Measurements from ENCODE around the gene SHC1.

The SHC1 gene

GRCh38 chr1:154937085-154937987 is 33.2 kb downstream of the SHC1 start:
- DNase-seq (ENCODE audit: low read depth), result peak; percentile 68

DNA sequence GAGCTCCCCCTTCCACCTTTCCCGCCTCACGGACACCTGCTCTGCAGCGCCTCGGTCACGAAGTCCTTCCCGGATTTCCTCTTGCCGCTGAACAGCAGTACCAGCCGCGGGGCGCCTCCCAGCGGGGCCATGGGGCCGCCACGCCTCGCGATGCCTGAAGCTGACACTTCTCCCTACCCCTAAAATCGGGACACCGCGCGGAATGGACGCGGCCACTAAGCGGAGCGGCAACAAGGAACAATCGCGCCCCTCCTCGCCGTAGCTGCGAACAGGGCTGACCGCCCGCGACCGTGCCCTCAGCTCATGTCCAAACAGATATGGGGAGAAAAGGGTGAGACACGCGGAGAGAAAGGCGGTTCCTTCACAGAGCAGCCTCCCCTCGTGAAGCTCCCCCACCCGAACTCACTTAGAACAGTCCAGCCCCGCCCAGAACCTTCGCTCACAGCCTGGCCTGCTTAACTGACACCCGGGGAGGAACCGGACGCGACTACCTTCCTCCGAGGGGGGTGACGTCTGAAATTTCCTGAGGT is 33.9 kb downstream of the SHC1 start, which contains the start of gene PMVK:
TSS of gene PMVK (minus strand) at position 165 of the 530 bp plus-strand sequence. CDS start at position 131, 34 bp downstream.
- peak; percentile 81 for DNase-seq (ENCODE audit: low read depth)

DNA sequence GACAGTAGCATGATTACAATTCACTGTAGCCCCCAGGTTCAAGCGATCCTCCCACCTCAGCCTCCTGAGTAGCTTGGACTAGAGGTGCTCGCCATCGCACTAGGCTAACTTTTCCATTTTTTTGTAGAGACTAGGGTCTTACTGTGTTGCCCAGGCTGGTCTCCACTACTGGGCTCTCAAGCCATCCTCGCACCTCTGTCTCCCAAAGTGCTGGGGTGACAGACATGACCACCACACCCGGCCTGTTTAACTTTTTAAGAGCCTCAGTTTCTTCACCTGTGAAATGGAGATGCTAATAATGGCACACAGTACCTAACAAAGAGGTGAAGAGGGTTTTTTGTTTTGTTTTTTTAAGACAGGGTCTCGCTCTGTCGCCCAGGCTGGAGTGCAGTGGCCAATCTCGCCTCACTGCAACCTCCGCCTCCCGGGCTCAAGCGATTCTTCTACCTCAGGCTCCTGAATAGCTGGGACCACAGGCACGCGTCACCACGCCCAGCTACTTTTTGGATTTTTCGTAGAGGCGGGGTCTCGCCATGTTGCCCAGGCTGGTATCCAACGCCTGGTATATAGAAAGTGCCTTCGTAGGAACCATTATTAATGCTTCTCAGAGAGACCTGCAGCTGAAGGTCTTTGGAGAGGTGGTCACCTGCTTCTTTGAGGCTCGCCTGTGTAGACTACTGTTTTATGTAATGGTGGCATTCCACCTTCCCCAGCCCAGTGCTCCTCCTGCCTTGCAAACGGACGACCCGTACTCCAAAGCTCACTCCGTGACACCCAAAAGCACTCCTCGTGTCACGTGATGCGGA is 34.6 kb downstream of the SHC1 start:
- no peak for DNase-seq (ENCODE audit: low read depth)

DNA sequence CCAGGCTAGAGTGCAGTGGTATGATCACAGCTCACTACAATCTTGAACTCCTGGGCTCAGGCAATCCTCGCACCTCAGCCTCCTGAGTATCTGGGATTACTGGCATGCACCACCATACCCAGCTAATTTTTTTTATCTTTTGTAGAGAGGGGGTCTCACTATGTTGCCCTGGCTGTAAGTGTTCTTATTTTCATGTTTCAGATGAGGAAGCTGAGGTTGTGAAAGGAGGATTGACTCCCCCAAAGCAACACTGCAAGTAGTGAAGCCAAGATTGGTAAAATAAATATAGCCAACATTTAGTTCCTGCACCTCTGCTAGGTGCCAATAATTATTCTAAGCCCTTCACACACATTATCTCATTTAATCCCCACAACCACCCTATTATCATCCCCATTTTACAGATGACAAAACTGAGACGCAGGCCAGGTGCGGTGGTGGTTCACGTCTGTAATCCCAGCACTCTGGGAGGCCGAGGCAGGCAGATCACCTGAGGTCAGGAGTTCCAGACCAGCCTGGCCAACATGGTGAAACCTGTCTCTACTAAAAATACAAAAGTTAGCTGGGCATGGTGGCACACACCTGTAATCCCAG is 36.1 kb downstream of the SHC1 start:
- no peak for DNase-seq (ENCODE audit: low read depth)

- no peak for DNase-seq (ENCODE audit: low read depth)
Observed at GRCh38 chr1:154931940-154932487, 38.5 kb downstream of the SHC1 start.

DNA sequence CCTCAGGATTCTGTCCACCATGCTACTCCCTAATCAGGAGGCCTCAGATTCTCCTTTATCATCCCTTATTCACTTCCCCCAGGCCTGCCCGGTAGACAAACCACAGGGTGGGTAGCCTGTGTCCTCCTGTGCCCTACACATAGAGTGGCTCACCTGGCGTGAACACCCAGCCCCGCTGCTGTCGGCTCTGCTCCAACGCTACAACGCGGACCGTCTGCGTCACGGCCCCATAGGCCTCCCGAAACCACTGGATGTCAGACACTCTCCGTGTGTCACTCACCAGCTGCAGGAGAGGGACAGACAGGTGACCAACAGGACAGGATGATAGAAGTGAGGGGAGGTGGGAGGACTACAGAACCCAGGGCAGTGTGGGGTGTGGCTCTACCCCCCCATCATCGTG is 44.3 kb downstream of the SHC1 start:
- no peak for DNase-seq (ENCODE audit: low read depth)

DNA sequence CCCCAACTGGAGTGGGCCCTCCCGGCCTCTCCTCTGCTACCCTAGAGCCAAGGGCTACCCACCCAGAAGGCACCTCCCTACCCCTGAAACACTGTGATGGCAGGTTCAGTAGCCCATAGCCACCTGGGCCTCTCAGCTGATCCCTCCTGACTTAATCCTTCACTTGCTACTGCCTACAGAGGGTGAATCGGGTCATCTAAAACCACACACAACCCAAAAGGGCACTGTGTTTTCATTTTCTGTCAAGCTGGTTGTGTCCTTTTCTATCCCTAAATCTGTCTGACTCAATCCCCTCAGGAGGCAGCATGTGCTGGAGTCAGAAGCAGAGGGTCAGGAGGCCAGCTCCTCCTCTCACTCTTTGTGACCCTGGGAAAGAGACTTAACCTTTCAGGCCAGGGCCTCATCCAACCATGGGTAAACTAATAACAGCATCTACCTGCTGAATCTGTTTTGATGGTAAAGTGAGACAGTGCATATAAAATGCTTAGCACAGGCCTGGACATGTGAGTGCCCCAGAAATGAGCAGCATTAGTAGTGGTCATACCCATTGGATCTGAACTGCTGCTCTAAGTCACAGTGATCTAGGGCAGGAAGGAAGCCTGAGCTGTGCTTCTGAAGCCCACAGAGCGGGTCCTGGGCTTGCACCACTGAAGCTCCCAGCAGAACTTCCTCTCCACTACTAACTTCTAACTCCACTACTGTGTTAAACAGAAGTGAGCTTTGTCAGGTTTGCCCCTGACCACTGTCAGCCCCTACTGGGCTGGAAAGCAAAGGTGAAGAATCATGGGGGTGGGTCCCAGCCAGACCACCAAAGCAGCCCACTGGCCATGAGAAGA is 45.0 kb downstream of the SHC1 start:
- DNase-seq (ENCODE audit: low read depth), result no peak

- DNase-seq (ENCODE audit: low read depth), result no peak
Observed at GRCh38 chr1:154923695-154924094, 46.9 kb downstream of the SHC1 start.

GRCh38 chr1:154913273-154913672 is 57.3 kb downstream of the SHC1 start:
- DNase-seq (ENCODE audit: low read depth), result no peak

DNA sequence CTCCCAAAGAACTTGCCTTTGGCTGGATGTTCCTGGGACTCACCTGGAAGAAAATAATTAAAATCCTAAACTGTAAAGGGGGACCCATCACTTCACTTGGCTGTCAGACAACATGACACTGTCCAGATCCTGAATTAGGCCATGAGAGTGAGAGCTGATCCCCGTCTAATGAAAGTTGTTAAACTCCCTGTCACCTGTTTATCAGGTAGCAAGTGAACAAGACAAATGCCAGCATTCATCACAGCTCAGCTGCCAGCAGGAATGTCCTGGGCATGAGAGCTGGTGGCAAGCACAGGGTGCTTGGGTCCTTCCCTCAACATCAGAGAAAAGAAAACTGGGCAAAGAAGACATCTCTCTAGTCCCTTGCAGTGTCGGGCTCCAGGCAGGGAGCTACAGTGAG is 57.8 kb downstream of the SHC1 start:
- DNase-seq (ENCODE audit: low read depth), result no peak
